Liver (tissue), 9 donors: ENCODE results near the gene TTC4. TPM values are rescaled to one million over a fixed set of nuclear protein-coding genes. Genes with fewer than 3 reads are reported as not detected.
A peak's percentile ranks its signal among the peaks of the same experiment; 100 is the strongest.

ENCODE experiments used
- DNase-seq: peaks from one replicate; pipeline ENCODE4 v3.0.0-alpha.2; 2017; ENCODE audit warnings: low spot score
- H3K27ac ChIP-seq, 2 donors: one replicate each; pipeline ENCODE4 v1.7.0; 2013; ENCODE audit warnings: inconsistent platforms in 2 of 2, low read length in 2 of 2, control low read depth in 1 of 2, low read depth in 1 of 2, mild to moderate bottlenecking in 1 of 2
- H3K27me3 ChIP-seq, 4 donors: one replicate each; pipeline versions ENCODE4 v1.6.1 to v1.7.0; 2013; ENCODE audit warnings: low read length in 3 of 4, inconsistent platforms in 1 of 4, mild to moderate bottlenecking in 1 of 4, moderate library complexity in 1 of 4; ENCODE audit not compliant: control insufficient read depth in 4 of 4, insufficient read depth in 4 of 4
- H3K36me3 ChIP-seq, 4 donors: one replicate each; pipeline versions ENCODE4 v1.6.1 to v1.7.0; 2013; ENCODE audit warnings: low read length in 3 of 4, mild to moderate bottlenecking in 3 of 4, low read depth in 1 of 4, moderate library complexity in 1 of 4; ENCODE audit not compliant: control insufficient read depth in 4 of 4, insufficient read depth in 3 of 4
- H3K4me1 ChIP-seq, 4 donors: one replicate each; pipeline versions ENCODE4 v1.6.1 to v1.7.0; 2013; ENCODE audit warnings: low read length in 3 of 4, mild to moderate bottlenecking in 3 of 4, moderate library complexity in 1 of 4; ENCODE audit not compliant: control insufficient read depth in 4 of 4, insufficient read depth in 4 of 4
- H3K4me3 ChIP-seq, 3 donors: one replicate each; pipeline versions ENCODE4 v1.6.1 to v1.7.0; 2013; ENCODE audit warnings: low read length in 3 of 3, control low read depth in 1 of 3, low read depth in 1 of 3, mild to moderate bottlenecking in 1 of 3
- H3K9ac ChIP-seq, 2 donors: one replicate each; pipeline ENCODE4 v1.7.0; 2013; ENCODE audit warnings: low read length in 2 of 2, mild to moderate bottlenecking in 2 of 2, moderate library complexity in 2 of 2, control low read depth in 1 of 2, low read depth in 1 of 2
- H3K9me3 ChIP-seq, 4 donors: one replicate each; pipeline versions ENCODE4 v1.6.1 to v1.7.0; 2013; ENCODE audit warnings: low read length in 3 of 4; ENCODE audit not compliant: control insufficient read depth in 4 of 4
- ATF3 ChIP-seq: IDR thresholded peaks from 2 replicates; pipeline ENCODE4 v1.6.1; 2016; ENCODE audit warnings: antibody characterized with exemption
- CTCF ChIP-seq: fragments of 150-350 bp; IDR thresholded peaks from 2 replicates; pipeline ENCODE4 v1.5.1; 2017; ENCODE audit warnings: improper control_type of control experiment, low read depth, low read length; ENCODE audit not compliant: missing input control
- EGR1 ChIP-seq, 2 donors: IDR thresholded peaks; 2 replicates each; pipeline ENCODE4 v1.6.1; 2016 to 2018; ENCODE audit warnings: antibody characterized with exemption in 2 of 2, low read depth in 2 of 2
- FOXA2 ChIP-seq: IDR thresholded peaks from 2 replicates; pipeline ENCODE4 v1.6.1; 2016; ENCODE audit warnings: antibody characterized with exemption
- HNF4A ChIP-seq, 2 donors: conservative IDR thresholded peaks; 2 replicates each; pipeline ENCODE4 v1.6.1; 2016; ENCODE audit warnings: antibody characterized with exemption in 2 of 2, mild to moderate bottlenecking in 2 of 2
- RAD21 ChIP-seq, 2 donors: IDR thresholded peaks; 2 replicates each; pipeline ENCODE4 v1.6.1; 2016; ENCODE audit warnings: antibody characterized with exemption in 2 of 2, mild to moderate bottlenecking in 2 of 2
- RXRA ChIP-seq, 2 donors: IDR thresholded peaks; 2 replicates each; pipeline ENCODE4 v1.6.1; 2017 to 2018; ENCODE audit warnings: antibody characterized with exemption in 2 of 2, mild to moderate bottlenecking in 1 of 2
- WGBS: extraction: QIAGEN DNeasy Blood & Tissue Kit; methylation state at CpG from one replicate; pipeline ENCODE4 v1.1.7; 2013; 5-methylcytosine and 5-hydroxymethylcytosine counted together
- polyA plus RNA-seq, 2 donors: library from polyadenylated mRNA; stranded (reverse) in 1 of 2; unstranded in 1 of 2; fragments of 200-250 nt in 1 of 2; fragments of >200 nt in 1 of 2; fragmentation: Nextera tagmentation in 1 of 2; extraction: Ambion mirVana in 1 of 2; gene quantifications; one replicate each; pipeline versions ENCODE4 v1.2.1 to v1.2.3, GENCODE V29; 2013 to 2015
- total RNA-seq, 2 donors: library from RNA; depleted of rRNA; stranded (reverse); fragments of >200 nt; gene quantifications; one replicate each; pipeline ENCODE4 v1.2.3, GENCODE V29; 2014
- donor health status: healthy.
- donor health status: healthy.
- donor health status: healthy.
- donor health status: healthy.
- donor health status: healthy.

TTC4 gene
- total and polyA plus RNA-seq, 4 donors = 6.9 to 10.9 (median 8.1) TPM

GRCh38 chr1:54791880-54792522, 76.3 kb downstream of the TTC4 start:
- Histone ChIP-seq H3K9me3 (peaks cover 0 to 5% (median 0%) of the 10 kb centered on the region in 4 donors), H3K9ac (no peak overlapping the region), H3K27me3 (no peaks in the 10 kb centered on the region), H3K4me3 (no peak overlapping the region), H3K27ac (no peak overlapping the region), H3K4me1 (peaks cover 0 to 8% (median 5%) of the 10 kb centered on the region in 4 donors), H3K36me3 (no peaks in the 10 kb centered on the region)
- no peak for TF ChIP-seq EGR1 (IDR thresholded peaks at IDR 0.05; ENCODE audit: low read depth in 2 of 2)
- TF ChIP-seq HNF4A (conservative IDR thresholded peaks at IDR 0.05) = no peak
- TF ChIP-seq FOXA2 = no peak
- TF ChIP-seq ATF3 = no peak
- TF ChIP-seq RXRA (IDR thresholded peaks at IDR 0.05) = no peak
- peak; percentile 49 for TF ChIP-seq CTCF
- peak in 1 of 2 donors; percentile 57 for TF ChIP-seq RAD21 (IDR thresholded peaks at IDR 0.05)
- peak; percentile 56 for DNase-seq
- WGBS = 94% methylated on average over 13 of the region's 13 CpGs

Other genes starting within 250 kb of the TTC4 start
- gene ACOT11, start 167.6 kb upstream of the TTC4 start, total RNA-seq = 1 to 10 TPM in 1 of 2 donors, under 1 TPM in 1; 0.84 to 1.1 TPM
- under 1 TPM; 0.13 to 0.17 TPM for gene ACOT11, start 167.6 kb upstream of the TTC4 start, polyA plus RNA-seq
- gene FAM151A, start 92.3 kb upstream of the TTC4 start, total RNA-seq = 10 to 100 TPM in 1 of 2 donors, 1 to 10 TPM in 1; 5.4 to 25.1 TPM
- gene FAM151A, start 92.3 kb upstream of the TTC4 start, polyA plus RNA-seq = 1 to 10 TPM; 1.5 to 3.9 TPM
- 1 to 10 TPM in 1 of 2 donors, under 1 TPM in 1; 0.51 to 2.8 TPM for gene MROH7, start 74.1 kb upstream of the TTC4 start, total RNA-seq
- gene MROH7, start 74.1 kb upstream of the TTC4 start, polyA plus RNA-seq = under 1 TPM; 0.07 to 0.64 TPM
- 1 to 10 TPM; 3.1 to 3.4 TPM for gene PARS2, start 48.7 kb downstream of the TTC4 start, total RNA-seq
- 1 to 10 TPM; 2.1 to 4.1 TPM for gene PARS2, start 48.7 kb downstream of the TTC4 start, polyA plus RNA-seq
- gene TTC22, start 85.5 kb downstream of the TTC4 start, total RNA-seq = 1 to 10 TPM; 2.2 to 3.5 TPM
- 1 to 10 TPM in 1 of 2 donors, under 1 TPM in 1; 0.96 to 2.5 TPM for gene TTC22, start 85.5 kb downstream of the TTC4 start, polyA plus RNA-seq
- gene DHCR24, start 171.3 kb downstream of the TTC4 start, total RNA-seq = 100 to 1,000 TPM; 495 to 815 TPM
- gene DHCR24, start 171.3 kb downstream of the TTC4 start, polyA plus RNA-seq = 100 to 1,000 TPM; 271 to 705 TPM